Neutrophil (primary cell): ENCODE data around the gene CRADD.
"Not testable (repeated sequence)": the region's sequence is repeated elsewhere in the genome, so short reads cannot be mapped to it uniquely, and the experiment has no call there.

Experiments used
- H3K27ac ChIP-seq: fragments of 200-600 bp; sonication (generic); 2 replicates; pipeline ENCODE4 v1.5.1; 2016; ENCODE audit warnings: mild to moderate bottlenecking, moderate library complexity
- H3K27me3 ChIP-seq: fragments of 200-600 bp; sonication (generic); 2 replicates; pipeline ENCODE4 v1.6.0; 2016; ENCODE audit warnings: mild to moderate bottlenecking
- H3K36me3 ChIP-seq: fragments of 200-600 bp; sonication (generic); 2 replicates; pipeline ENCODE4 v1.5.1; 2017
- H3K4me1 ChIP-seq, 2 experiments: fragments of 200-600 bp in 1 of 2; sonication (generic) in 1 of 2; 1 replicate in 1 of 2; 2 replicates in 1 of 2; pipeline versions ENCODE4 v1.5.1 to v1.6.1; 2013 to 2016; ENCODE audit warnings: low read depth in 1 of 2, low read length in 1 of 2, mild to moderate bottlenecking in 1 of 2, moderate library complexity in 1 of 2; ENCODE audit not compliant: control insufficient read depth in 1 of 2, insufficient read depth in 1 of 2
- H3K4me3 ChIP-seq, 2 experiments: fragments of 200-600 bp in 1 of 2; sonication (generic) in 1 of 2; 1 replicate in 1 of 2; 2 replicates in 1 of 2; pipeline ENCODE4 v1.5.1; 2013 to 2016; ENCODE audit warnings: low read depth in 1 of 2, low read length in 1 of 2, mild to moderate bottlenecking in 1 of 2, moderate library complexity in 1 of 2
- H3K9me3 ChIP-seq: fragments of 200-600 bp; sonication (generic); 2 replicates; pipeline ENCODE4 v1.5.1; 2016
- CTCF ChIP-seq: fragments of 200-600 bp; sonication (generic); IDR thresholded peaks from 2 replicates; pipeline ENCODE4 v1.5.1; 2016; ENCODE audit warnings: antibody characterized with exemption

The CRADD gene

GRCh38 chr12:93796729-93797128, 119.6 kb downstream of the CRADD start:
- H3K4me3 ChIP-seq: no peak overlapping the region
- no peak overlapping the region for H3K27ac ChIP-seq
- no peaks in the 10 kb centered on the region for H3K4me1 ChIP-seq
- H3K27me3 ChIP-seq: no peaks in the 10 kb centered on the region
- H3K9me3 ChIP-seq: no peaks in the 10 kb centered on the region
- no peaks in the 10 kb centered on the region for H3K36me3 ChIP-seq
- TF ChIP-seq CTCF: no peak

- no peak overlapping the region for H3K4me3 ChIP-seq
- no peaks in the 10 kb centered on the region for H3K4me1 ChIP-seq
- H3K36me3 ChIP-seq: no peaks in the 10 kb centered on the region
- no peak overlapping the region for H3K27ac ChIP-seq
- H3K9me3 ChIP-seq: no peaks in the 10 kb centered on the region
- H3K27me3 ChIP-seq: no peaks in the 10 kb centered on the region
- no peak for TF ChIP-seq CTCF
These were observed 121.3 kb downstream of the CRADD start for GRCh38 chr12:93798279-93799151.

- not testable (repeated sequence) for H3K27me3 ChIP-seq, H3K36me3 ChIP-seq, H3K27ac ChIP-seq, H3K9me3 ChIP-seq, H3K4me1 ChIP-seq, H3K4me3 ChIP-seq
These were observed 124.5 kb downstream of the CRADD start for GRCh38 chr12:93801666-93802065.

- Histone ChIP-seq H3K4me3 (no peak overlapping the region), H3K9me3 (no peaks in the 10 kb centered on the region), H3K27ac (no peak overlapping the region), H3K27me3 (no peaks in the 10 kb centered on the region), H3K4me1 (no peaks in the 10 kb centered on the region), H3K36me3 (no peaks in the 10 kb centered on the region)
- no peak for TF ChIP-seq CTCF
These were observed 125.1 kb downstream of the CRADD start for GRCh38 chr12:93802293-93802692.

- H3K27me3 ChIP-seq: no peaks in the 10 kb centered on the region
- no peak for TF ChIP-seq CTCF
- H3K27ac ChIP-seq: no peak overlapping the region
- no peak overlapping the region for H3K4me3 ChIP-seq
- no peaks in the 10 kb centered on the region for H3K36me3 ChIP-seq
- H3K9me3 ChIP-seq: no peaks in the 10 kb centered on the region
- H3K4me1 ChIP-seq: no peaks in the 10 kb centered on the region
These were observed 125.7 kb downstream of the CRADD start for GRCh38 chr12:93802698-93803423.

- no peaks in the 10 kb centered on the region for H3K4me1 ChIP-seq
- H3K36me3 ChIP-seq: no peaks in the 10 kb centered on the region
- H3K4me3 ChIP-seq: no peak overlapping the region
- H3K27me3 ChIP-seq: no peaks in the 10 kb centered on the region
- H3K9me3 ChIP-seq: no peaks in the 10 kb centered on the region
- H3K27ac ChIP-seq: no peak overlapping the region
- no peak for TF ChIP-seq CTCF
These were observed 126.2 kb downstream of the CRADD start for GRCh38 chr12:93803424-93803807.
